DMS153 treated with DMSO at 0.1 percent for 48 hours (cell line): Measurements from ENCODE around the gene TECRL.

Source experiments
- DNase-seq: peaks from one replicate; lab custom pipeline; 2025; ENCODE audit not compliant: unreplicated experiment; lab: John Stamatoyannopoulos, UW

Gene TECRL

DNA sequence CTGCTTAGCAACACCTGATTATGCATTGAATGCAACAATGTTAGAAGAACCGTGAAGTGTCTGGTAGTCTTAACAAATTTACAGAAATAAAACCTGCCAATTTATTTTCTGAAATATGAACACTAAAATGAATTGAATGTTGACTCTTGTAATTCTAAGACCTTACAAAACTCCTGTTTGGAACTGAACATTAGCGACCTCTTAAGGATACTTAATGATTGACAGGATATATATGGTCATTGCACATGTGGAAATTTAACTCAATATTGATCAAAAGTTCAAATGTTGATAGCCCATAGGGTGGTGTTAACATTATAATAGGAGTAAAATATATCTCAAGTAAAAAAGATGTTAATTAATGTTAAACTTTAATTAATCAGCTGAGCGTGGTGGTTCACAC lies 79.1 kb downstream of the TECRL start:
- no peak for DNase-seq

DNA sequence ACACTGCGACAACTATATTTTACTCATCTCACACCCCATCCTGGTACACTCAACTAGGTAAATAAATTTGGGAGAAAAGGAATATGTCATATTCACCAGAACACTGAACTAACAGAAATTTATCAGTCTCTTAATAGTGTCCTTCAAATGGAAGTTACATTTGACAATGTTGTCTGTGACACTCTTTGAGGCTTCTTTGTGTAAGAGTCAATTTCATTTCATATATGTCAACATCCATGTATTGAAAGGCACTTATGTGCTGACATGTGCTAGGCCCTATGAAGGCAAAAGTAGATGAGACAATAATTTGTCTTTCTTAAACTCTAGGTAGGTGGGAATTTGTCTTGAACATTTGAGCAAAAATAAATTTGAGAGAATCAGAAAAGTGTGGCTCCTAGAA lies 82.0 kb downstream of the TECRL start:
- no peak for DNase-seq

DNA sequence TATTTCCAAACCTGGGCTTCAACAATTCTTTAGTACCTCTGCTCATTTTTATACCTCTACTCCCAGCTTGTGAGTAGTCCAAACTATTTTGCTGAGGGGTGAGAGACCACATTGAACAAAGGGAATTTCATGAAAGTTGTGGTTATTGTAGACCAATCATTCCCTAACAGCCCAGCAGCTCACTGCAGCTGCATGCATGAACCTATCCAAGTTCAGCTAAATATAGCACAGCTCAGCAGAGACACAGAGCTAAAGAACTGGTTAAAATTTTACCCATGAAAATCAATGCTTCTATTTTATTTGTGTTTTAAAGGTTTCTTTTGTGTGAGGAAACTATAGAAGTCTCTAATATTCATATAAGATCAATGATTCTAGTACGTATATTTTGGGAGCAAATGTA lies 82.7 kb downstream of the TECRL start:
- no peak for DNase-seq

DNA sequence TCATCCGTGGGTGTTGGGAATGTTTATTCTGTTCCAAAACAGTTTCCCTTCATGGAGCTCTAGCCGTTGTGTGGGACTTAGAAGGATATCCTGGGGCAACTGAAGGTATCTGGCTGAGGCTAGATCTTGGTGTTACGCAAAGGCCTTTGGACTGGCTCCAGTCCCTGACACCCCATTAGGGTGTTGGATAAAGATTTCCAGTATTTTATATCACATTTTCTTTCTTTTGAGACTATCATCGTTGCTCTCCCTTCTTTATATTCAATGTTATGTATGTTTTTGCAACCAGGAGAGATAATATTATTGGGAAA lies 103.0 kb downstream of the TECRL start:
- DNase-seq: no peak

DNA sequence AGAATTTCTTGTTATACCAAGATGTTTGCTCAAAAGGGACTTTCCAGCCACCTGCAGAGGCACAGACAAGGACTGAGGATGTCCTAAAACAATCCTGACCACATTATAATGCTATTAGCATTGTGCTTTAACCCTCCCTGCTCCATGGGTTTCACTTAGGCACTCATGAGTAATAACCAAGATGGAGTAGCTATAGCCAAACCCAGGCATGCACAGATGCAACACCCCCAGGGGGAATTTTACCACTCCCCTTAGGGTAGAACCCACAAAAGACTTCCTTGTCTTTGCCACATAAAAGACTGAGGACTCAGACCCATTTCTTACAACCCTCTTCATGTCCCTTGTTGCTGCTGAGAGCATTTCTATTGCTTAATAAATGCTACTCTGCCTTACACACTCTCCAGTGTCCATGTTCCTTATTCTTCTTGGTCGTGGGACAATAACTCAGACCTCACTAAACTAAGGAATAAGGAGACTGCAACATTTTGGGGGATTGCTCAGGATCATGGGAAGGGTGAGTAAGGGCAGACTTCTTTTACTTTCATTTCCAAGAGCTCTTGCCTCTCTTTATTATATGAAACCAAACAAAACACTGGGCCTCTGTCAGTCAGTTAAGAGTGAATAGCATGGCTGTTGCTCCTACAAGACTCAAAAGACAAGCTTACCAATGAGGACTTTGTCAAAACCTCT lies 103.5 kb downstream of the TECRL start:
- DNase-seq: no peak

DNA sequence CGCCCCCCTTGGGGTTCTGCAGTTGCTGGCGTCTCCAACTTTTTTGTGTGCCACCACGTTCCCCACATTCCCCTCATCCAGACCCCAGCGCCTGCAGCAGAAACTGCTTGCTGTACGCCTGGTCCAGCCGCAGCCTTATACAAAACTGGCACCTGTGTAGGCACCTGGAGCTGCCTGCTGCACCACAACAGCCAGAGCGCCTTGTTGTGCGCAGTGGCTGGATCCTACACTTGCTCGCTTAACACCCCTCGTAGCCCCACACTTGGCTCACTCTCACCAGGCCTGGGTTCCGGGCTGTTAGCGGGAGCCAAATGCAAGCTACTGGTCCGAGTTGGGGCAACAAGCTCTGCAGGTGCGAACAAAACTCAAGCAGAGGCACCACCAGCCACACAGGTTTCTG lies 136.8 kb downstream of the TECRL start:
- no peak for DNase-seq

DNA sequence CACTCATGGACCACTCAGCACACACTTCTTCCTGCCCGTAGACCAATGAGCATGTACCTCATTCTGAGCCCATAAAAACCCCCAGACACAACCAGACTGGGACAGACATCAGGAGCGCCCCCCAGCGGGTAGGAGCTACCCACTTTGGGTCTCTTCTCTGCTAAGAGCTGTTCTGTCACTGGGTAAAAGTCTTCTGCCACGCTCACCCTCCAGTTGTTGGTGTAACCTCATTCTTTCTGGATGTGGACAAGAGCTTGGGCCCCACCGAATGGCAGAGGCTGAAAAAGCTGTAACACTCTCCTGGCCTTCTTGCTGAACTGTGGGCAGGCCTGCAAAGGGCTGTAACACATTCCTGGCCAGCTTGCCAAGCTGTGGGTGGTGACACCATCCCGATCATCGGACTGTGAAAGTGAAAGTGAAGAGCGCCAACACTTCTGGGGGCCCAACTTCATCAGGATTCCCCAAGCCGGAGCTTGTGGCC lies 137.6 kb downstream of the TECRL start:
- peak; percentile 31 for DNase-seq

DNA sequence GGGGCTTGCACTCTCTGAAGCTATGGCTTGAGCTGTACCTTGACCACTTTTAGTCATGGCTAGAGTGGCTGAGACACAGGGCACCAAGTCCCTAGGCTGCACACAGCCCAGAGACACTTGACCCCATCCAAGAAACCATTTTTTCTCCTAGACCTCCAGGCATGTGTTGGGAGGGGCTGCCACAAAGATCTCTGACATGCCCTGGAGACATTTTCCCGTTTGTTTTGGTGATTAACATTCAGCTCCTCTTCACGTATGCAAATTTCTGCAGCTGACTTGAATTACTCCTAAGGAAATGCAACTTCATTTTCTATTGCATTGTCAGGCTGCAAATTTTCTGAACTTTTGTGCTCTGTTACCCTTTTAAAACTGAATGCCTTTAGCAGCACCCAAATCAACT lies 142.6 kb downstream of the TECRL start:
- no peak for DNase-seq

DNA sequence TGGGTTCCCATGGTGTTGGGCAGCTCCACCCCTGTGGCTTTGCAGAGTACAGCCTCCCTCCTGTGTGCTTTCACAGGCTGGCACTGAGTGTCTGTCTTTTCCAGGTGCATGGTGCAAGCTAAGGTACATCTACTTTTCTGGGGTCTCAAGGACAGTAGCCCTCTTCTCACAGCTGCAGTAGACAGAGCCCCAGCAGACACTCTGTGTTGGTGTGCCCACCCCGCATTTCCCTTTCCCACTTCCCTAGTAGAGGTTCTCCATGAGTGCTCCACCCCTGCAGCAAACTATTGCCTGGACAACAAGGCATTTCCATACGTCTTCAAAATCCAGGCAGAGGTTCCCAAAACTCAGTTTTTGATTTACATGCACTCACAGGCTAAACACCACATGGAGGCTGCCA lies 143.0 kb downstream of the TECRL start:
- DNase-seq: no peak

DNA sequence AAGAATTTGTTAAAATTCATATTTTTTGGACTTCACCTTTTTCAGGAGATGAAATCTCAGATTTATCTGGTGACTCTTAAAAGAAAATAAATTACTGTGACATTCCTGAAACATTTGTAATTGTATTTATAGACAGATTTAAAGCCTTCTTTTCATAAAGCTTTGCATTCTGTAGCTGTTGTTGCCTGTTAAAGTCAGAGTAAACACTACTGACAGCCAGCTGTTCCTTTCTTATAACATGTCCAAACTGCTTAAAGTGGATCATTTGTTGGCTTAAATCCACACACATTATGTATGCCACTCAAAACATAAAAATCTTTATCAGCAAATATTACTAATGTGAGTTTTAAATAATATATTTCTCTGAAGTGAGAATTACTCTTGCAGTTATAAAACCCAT lies 157.5 kb downstream of the TECRL start:
- no peak for DNase-seq

DNA sequence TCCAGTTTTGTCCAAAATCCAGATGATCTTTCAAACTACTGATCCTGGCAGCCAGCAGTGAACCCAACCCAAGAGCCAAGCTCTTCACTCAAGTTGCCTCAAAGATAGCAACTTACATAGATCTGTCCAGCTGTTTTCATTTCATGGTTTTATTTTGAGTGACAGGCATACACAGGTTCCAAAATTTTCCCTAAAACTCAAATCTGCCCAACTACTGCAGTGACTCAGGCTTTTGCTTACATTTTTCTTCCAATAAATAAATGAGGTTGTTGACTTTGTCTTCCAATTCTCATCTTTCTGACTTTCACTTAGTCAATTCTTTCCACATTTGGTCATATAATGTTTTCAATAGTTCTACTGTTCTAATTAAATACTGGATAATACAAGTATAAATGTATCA lies 158.8 kb downstream of the TECRL start:
- DNase-seq: no peak

DNA sequence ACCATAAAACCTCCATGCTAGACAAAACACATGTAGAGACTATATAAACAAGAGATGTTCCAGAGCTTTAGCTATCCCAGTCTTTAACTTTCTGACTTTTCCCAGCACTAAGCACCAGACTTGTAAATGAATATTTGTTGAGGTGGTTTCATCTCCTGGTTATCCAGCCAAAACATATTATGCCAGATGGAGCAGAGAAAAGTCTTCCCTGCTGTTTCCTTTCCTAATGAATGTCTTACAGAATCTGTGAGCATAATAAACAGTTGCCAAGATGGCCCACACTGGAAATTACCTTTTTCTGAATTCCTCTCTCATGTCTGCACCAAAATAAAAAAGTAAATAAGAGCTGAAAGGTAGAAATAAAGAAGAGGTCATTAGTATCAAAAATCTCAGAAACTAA lies 159.2 kb downstream of the TECRL start:
- DNase-seq: no peak

DNA sequence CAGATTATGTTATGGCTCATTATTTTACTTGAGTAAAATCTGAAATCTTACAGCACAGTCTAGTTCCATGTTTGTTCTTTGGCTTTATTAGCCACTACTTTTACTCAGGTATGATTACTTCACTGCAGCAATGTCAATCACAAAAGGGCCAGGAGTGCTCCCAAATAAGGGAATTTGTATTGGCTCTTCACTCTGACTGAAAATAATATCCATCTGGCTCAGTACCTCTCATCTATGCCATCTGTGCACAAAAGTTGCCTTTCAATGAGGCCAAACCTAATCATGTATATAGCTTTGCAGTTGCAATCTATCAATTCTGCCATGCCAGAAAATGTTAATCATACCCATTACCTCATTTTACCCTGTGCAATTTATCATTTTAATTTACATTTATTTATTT lies 161.1 kb downstream of the TECRL start:
- no peak for DNase-seq

DNA sequence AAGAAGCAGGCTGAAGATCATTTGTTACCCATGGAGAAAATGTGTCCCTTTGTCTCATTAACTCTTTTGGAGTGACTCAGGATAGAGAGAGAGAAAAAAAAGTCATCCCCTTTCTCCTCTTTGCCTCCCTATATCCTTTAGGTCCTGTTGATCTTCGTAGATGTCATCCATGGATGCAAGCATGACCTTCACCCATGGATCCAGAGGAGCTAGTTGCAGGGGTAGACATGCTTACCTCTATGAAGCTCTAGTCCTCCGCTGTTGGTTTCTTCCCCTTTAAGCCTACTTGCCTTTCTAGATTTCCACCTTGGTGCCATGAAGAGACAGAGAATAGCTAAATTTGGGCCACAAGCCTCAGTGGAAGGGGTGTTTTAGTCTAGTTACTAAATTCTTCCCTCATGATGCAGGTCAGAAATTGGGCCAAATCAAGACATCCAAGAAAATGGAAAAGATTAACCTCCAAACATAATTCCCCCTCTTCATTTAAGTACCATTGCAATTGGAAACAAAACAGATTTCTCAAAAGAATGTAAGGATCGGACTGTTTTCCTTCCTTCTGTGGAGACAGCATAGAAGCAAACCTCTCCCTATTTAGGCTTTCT lies 178.4 kb downstream of the TECRL start:
- no peak for DNase-seq
